ENCODE data around the gene IL1RN.
A peak's percentile ranks its signal among the peaks of the same experiment; 100 is the strongest.

IL1RN gene

DNA sequence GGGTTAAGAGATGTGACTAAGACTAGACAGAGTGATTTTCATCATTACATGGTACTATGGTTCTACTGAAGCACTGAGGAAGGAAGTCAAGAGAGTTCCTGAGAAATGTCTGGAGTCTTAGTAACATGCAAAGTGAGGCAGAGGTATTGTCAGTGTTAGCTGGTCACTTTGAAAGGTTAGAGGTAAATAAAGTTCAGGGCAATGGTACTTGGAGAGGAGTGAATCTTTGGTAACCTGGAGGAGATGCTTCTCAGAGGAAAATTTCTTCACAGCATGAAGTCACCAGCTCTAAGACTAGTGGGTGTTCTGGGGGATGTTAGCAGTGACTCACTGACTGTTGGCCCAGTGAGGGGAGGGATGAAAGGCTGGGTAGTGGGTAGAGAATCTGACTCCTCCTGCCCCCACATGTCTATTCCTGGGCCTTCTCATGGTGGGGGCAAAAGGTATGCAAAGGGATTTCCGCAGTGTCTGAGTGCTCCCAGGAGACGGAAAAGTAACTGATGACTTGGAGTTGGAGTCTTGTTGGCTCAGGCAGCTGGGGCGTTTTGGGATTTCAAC lies 23.3 kb upstream of the IL1RN start:
- peak; percentile 90 to 95 (median 93) for DNase-seq

- peak; percentile 92 to 98 (median 95) for DNase-seq
Measured at GRCh38 chr2:113105047-113105785, 22.2 kb upstream of the IL1RN start.

DNA sequence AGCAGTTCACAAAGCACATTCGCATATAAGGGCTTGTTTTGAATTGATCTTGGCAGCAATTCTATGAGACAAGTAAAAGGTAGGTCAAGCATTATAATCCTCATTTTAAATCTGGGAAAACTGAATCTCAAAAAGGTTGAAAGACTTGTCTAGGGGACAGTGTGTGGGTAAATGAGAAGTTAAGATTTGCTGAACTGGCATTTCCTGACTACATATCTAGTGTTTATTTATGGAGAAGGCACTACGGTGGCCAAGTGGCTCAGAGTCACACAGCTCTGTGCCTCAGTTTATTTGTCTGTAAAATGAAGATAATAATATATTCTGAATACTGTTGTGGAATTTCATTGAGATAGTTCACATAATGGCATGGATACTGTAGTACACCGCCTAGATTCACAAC lies 16.3 kb upstream of the IL1RN start:
- peak in 1 of 3 donors; percentile 29 for DNase-seq

DNA sequence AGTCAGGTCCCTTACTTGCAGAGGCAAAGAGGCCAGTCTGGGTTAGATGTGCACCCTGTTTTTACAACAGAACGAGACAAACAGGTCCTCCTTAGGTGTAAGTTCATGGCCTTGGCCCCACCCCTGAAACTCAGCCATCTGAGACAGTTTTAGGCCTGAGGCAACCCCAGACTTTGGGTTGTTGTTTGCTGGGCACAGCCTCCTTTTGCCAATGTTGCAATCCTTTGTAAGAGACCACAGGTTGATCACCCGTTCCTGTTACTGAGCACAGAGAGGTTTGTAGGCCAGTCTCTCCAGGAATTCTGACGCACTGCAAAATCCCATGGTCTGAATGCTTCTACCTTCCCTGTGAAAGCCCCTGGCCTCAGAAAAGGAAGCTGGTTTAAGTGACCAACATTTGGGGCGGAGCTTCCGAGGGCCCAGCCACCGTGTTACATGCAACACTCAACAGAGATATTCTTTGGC lies 15.5 kb upstream of the IL1RN start:
- peak; percentile 90 to 97 (median 92) for DNase-seq

GRCh38 chr2:113112441-113112840 lies 15.0 kb upstream of the IL1RN start:
- DNase-seq: peak in 2 of 3 donors; percentile 62 to 68

DNA sequence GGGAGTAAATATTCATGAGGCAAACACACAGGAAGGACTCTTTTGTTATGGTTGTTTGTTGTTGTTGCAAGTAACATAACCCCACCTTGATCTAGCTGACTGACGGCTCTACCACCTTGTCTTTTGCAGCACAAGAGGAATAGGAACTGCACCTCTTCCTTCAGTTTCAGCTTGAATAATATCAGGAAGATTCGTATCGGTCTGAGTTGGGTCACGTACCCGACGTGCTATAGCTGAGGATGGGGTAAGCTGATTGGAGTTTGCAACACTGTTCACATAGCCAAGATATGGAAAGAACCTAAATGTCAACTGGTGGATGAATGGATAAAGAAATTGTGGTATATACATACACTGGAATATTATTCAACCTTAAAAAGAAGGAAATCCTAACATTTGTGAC lies 14.5 kb upstream of the IL1RN start:
- no peak for DNase-seq

- DNase-seq: peak in 2 of 3 donors; percentile 63 to 73
Measured at GRCh38 chr2:113113807-113114206, 13.6 kb upstream of the IL1RN start.

- no peak for DNase-seq
Measured at GRCh38 chr2:113114224-113114945, 13.0 kb upstream of the IL1RN start.

DNA sequence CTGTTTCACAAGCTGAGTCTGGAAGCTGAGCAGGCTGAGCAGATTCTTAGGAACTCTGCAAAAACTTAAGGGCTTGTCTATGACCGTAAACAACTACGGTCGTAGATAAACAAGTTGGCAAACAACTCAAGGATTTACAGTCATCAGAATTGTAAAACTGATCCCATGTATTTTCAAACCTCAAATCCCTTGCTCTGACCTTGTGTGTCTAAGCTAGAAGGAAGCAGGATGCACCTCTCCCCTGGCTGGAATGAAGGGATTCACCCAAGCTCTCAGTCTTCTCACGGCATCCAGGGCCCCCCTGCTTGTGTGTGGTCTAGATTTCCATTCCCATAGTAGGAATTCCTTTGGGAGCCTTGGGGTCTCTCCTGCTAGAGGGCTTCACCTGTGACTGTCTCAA lies 12.4 kb upstream of the IL1RN start:
- DNase-seq: no peak

- DNase-seq: peak; percentile 83 to 89 (median 84)
Measured at GRCh38 chr2:113116100-113116958, 11.1 kb upstream of the IL1RN start.

DNA sequence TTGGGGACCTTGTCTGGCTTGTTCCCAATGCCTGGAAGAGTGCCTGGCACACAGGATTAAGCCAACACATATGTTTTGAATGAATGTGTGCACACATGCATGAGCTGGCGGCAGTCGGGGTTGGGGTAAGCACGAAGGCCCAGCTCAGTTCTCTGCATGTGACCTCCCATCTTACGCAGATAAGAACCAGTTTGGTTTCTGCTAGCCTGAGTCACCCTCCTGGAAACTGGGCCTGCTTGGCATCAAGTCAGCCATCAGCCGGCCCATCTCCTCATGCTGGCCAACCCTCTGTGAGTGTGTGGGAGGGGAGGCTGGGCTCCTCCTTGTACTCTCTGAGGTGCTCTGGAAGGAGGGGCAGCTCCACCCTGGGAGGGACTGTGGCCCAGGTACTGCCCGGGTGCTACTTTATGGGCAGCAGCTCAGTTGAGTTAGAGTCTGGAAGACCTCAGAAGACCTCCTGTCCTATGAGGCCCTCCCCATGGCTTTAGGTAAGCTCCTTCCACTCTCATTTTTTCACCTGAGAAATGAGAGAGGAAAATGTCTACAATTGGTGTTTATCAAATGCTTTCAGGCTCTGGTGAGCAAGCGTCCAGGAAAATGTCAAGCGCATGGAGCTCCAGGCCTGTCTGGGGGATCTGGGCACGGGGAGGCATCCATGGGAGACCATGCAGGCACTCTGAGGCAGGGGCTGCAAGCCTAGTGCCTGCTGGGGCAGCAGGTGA lies 9.7 kb upstream of the IL1RN start:
- peak; percentile 40 to 63 (median 60) for DNase-seq

GRCh38 chr2:113118263-113118657 lies 9.1 kb upstream of the IL1RN start:
- no peak for DNase-seq

- no peak for DNase-seq
Measured at GRCh38 chr2:113119111-113119510, 8.3 kb upstream of the IL1RN start.

- DNase-seq: no peak
Measured at GRCh38 chr2:113120861-113121260, 6.5 kb upstream of the IL1RN start.

DNA sequence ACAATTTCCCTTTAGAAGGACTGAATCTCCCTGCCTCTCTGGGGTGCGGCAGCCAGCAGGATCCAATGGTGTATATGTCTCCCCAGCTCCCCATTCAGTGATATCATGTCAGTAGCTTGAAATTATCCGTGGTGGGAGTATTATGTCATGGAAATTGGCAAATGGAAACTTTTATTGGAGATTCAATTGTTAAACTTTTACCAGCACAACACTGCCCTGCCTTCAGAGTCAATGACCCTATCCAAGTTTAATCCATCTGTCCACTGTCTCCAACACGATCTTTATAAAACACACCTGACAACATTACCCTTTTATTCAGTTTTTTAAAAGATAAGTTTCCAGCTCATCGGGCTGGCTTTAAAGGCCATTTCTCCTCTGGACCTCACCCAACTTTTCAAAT lies 5.0 kb upstream of the IL1RN start:
- no peak for DNase-seq

DNA sequence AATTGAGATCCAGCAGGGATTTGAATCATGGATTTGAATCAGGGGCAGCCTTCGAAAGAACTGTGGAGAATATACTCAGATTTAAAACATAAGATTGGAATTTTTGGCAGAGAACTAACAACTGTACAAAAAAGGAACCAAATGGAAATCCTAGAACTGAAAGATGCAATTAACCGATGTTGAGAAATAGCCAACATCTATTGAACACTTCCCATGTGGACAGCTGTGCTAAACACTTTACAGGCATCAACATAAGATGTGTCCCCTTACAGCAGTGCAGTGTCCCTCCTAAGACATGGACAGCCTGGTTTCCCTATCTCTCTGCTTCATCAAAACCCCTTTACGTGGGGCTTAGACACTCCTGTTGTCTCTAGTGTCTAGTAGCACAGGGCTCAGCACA lies 3.7 kb upstream of the IL1RN start:
- DNase-seq: peak in 2 of 3 donors; percentile 82 to 86

DNA sequence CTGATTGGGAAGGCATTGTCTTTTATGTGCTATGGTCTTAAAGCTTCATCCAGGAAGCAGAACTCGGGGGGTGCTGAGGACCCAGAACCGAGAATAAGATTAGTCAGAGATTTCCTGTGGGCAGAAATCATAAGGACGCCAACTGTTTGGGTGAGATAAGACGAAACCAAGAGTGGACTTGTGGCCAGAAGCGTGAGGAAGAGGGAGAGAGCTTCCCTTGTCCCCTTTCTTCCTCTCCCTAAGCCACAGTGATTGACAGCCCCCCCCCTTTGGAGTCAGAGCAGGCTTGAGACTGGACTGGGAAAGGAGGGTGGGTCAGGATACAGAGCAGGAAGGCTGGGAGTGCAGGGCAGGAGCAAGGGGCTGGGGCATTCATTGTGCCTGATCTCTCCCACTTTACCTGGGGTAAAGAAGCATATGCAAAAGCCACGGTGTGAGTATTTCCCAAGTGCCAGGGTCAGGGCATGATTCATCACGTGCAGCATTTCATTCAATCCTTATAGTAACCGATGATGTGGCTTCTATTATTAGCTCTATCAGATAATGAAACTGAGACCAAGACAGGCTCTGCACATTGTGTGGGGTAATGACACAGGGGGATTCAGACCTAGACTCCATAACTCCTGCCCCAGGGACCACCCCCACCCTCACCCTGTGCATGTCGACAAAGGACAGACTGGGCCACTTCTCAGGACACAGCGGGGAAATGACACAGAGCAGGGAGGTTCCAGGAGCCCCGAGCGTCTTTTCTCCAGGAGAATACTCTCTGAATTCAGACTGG lies 3.0 kb upstream of the IL1RN start:
- DNase-seq: peak; percentile 75 to 94 (median 83)

GRCh38 chr2:113124984-113125855 lies 2.2 kb upstream of the IL1RN start:
- peak in 2 of 3 donors; percentile 69 to 77 for DNase-seq

- DNase-seq: peak; percentile 63 to 75 (median 67)
Measured at GRCh38 chr2:113127646-113128570, 510 bp downstream of the IL1RN start.

Data from suppressor macrophage treated with lipopolysaccharide for 1 hour (primary cell).